ENCODE measurements around the gene C1RL. TPM values are rescaled to one million over a fixed set of nuclear protein-coding genes. Genes with fewer than 3 reads are reported as not detected.
A peak's percentile ranks its signal among the peaks of the same experiment; 100 is the strongest.

C1RL gene
- total and polyA plus RNA-seq, 8 donors, result 18.6 to 121 (median 42.8) TPM

GRCh38 chr12:7122811-7123769 lies 14.1 kb upstream of the C1RL start:
- WGBS, 5 donors, result 67 to 86% (median 79%) methylated on average over 7 of the region's 7 CpGs
- intact Hi-C loops (cut with DNase I; ENCODE audit: low total_unique reads), result no loop called here
- Histone ChIP-seq H3K36me3 (peaks cover 0 to 5% (median 5%) of the 10 kb centered on the region in 4 donors), H3K4me3 (no peak overlapping the region), H3K27ac (peak overlapping the region in 2 of 5 donors; percentile 29 to 38), H3K27me3 (no peaks in the 10 kb centered on the region), H3K4me1 (peaks cover 0 to 19% (median 4%) of the 10 kb centered on the region in 4 donors), H3K9me3 (no peaks in the 10 kb centered on the region)
- TF ChIP-seq CTCF (IDR thresholded peaks at IDR 0.05) (no peak), EP300 (IDR thresholded peaks at IDR 0.05) (no peak), POLR2A (IDR thresholded peaks at IDR 0.05) (no peak), POLR2AphosphoS5 (IDR thresholded peaks at IDR 0.05) (no peak)
- DNase-seq, result peak in 1 of 2 donors; percentile 75

GRCh38 chr12:7121324-7121723 lies 12.3 kb upstream of the C1RL start:
- Histone ChIP-seq H3K27ac (no peak overlapping the region), H3K9me3 (no peaks in the 10 kb centered on the region), H3K36me3 (peaks cover 0 to 23% (median 21%) of the 10 kb centered on the region in 4 donors), H3K4me1 (peaks cover 0 to 13% (median 4%) of the 10 kb centered on the region in 4 donors), H3K4me3 (no peak overlapping the region), H3K27me3 (no peaks in the 10 kb centered on the region)
- no peak for DNase-seq
- intact Hi-C loops (cut with DNase I; ENCODE audit: low total_unique reads), result no loop called here
- TF ChIP-seq EP300 (IDR thresholded peaks at IDR 0.05), result no peak
- TF ChIP-seq CTCF (IDR thresholded peaks at IDR 0.05), result no peak
- TF ChIP-seq POLR2A (IDR thresholded peaks at IDR 0.05), result no peak
- TF ChIP-seq POLR2AphosphoS5 (IDR thresholded peaks at IDR 0.05), result no peak
- 74 to 90% (median 89%) methylated on average over 5 of the region's 5 CpGs for WGBS, 5 donors

GRCh38 chr12:7120166-7120565 lies 11.2 kb upstream of the C1RL start:
- Histone ChIP-seq H3K27me3 (no peaks in the 10 kb centered on the region), H3K4me1 (peaks cover 0 to 13% (median 4%) of the 10 kb centered on the region in 4 donors), H3K27ac (no peak overlapping the region), H3K9me3 (no peaks in the 10 kb centered on the region), H3K4me3 (no peak overlapping the region), H3K36me3 (peaks cover under 1 to 35% (median 33%) of the 10 kb centered on the region in 4 donors)
- 84 to 94% (median 86%) methylated on average over 5 of the region's 5 CpGs for WGBS, 5 donors
- DNase-seq, result no peak
- intact Hi-C loops (cut with DNase I; ENCODE audit: low total_unique reads), result no loop called here
- TF ChIP-seq EP300 (IDR thresholded peaks at IDR 0.05), result no peak
- TF ChIP-seq CTCF (IDR thresholded peaks at IDR 0.05), result no peak
- TF ChIP-seq POLR2A (IDR thresholded peaks at IDR 0.05), result no peak
- no peak for TF ChIP-seq POLR2AphosphoS5 (IDR thresholded peaks at IDR 0.05)

GRCh38 chr12:7118881-7119280 lies 9.9 kb upstream of the C1RL start:
- no peak for DNase-seq
- Histone ChIP-seq H3K27me3 (no peaks in the 10 kb centered on the region), H3K4me1 (peaks cover 0 to 13% (median 4%) of the 10 kb centered on the region in 4 donors), H3K4me3 (no peak overlapping the region), H3K27ac (no peak overlapping the region), H3K36me3 (peaks cover 3 to 47% (median 37%) of the 10 kb centered on the region in 4 donors), H3K9me3 (no peaks in the 10 kb centered on the region)
- intact Hi-C loops (cut with DNase I; ENCODE audit: low total_unique reads), result loop anchor here (10.0 kb wide), 1 partner anchor 174 kb away; the partner anchor contains the start of genes C12orf57 and RNU7-1
- TF ChIP-seq POLR2AphosphoS5 (IDR thresholded peaks at IDR 0.05), result no peak
- no peak for TF ChIP-seq EP300 (IDR thresholded peaks at IDR 0.05)
- TF ChIP-seq POLR2A (IDR thresholded peaks at IDR 0.05), result no peak
- no peak for TF ChIP-seq CTCF (IDR thresholded peaks at IDR 0.05)
- 86 to 93% (median 89%) methylated on average over 3 of the region's 3 CpGs for WGBS, 5 donors

Measured in stomach (tissue), 9 donors.